Measurements from ENCODE around the gene CCDC150.

DNA sequence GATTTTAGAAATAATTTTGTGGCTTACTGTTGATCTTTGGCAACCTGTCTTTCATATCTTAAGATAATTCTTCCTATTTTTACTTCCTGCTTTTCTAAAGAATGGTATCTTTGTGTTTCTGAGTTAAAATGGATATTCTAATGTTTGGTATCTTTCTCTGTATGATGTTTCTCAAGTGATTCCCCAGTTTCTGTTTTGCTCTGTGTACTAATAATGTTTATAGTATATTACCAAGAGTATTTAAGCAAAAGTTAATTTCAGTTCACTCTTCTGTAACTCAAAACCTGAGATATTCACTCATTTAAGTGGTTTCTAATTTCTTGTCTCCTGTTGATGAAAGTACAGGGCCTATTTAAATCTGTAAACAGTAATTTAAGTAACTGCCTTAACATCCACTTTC, 58.3 kb downstream of the CCDC150 start:
- TF ChIP-seq, protein P1, sequence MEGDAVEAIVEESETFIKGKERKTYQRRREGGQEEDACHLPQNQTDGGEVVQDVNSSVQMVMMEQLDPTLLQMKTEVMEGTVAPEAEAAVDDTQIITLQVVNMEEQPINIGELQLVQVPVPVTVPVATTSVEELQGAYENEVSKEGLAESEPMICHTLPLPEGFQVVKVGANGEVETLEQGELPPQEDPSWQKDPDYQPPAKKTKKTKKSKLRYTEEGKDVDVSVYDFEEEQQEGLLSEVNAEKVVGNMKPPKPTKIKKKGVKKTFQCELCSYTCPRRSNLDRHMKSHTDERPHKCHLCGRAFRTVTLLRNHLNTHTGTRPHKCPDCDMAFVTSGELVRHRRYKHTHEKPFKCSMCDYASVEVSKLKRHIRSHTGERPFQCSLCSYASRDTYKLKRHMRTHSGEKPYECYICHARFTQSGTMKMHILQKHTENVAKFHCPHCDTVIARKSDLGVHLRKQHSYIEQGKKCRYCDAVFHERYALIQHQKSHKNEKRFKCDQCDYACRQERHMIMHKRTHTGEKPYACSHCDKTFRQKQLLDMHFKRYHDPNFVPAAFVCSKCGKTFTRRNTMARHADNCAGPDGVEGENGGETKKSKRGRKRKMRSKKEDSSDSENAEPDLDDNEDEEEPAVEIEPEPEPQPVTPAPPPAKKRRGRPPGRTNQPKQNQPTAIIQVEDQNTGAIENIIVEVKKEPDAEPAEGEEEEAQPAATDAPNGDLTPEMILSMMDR (IDR thresholded peaks at IDR 0.05): no peak
- no peak for TF ChIP-seq POLR2A (IDR thresholded peaks at IDR 0.05)

Measured in thyroid gland (tissue), 4 donors.